Endothelial cell of umbilical vein (primary cell): Measurements from ENCODE around the gene RNH1. TPM values are rescaled to one million over a fixed set of nuclear protein-coding genes. Genes with fewer than 3 reads are reported as not detected.

ENCODE experiments used
- BruUV-seq: library from RNA; stranded (reverse); fragments of 400-500 nt; replicated peaks from 2 replicates; lab custom pipeline; 2021; lab: Mats Ljungman, UMichigan
- CTCF ChIA-PET: fragments of 300-600, 350-600 bp; sonication (Branson Sonifier 250); formaldehyde crosslinking; loops from one replicate; lab custom pipeline; 2021; ENCODE audit warnings: antibody characterized with exemption, inconsistent platforms; lab: Charles Lee
- POLR2A ChIA-PET: fragments of 300-600, 350-600 bp; sonication (Branson Sonifier 250); formaldehyde crosslinking; loops from one replicate; lab custom pipeline; 2021; ENCODE audit warnings: antibody characterized with exemption, inconsistent platforms; lab: Charles Lee
- DNase-seq: peaks from one replicate; pipeline ENCODE4 v3.0.0-alpha.2; 2011; ENCODE audit warnings: low read depth, low spot score
- FAIRE-seq: peaks from 2 replicates; lab custom pipeline; 2011; peaks lifted over from hg19 to GRCh38; lab: Jason Lieb, UNC
- H2AFZ ChIP-seq: 2 replicates; pipeline ENCODE4 v1.6.0; 2012; ENCODE audit warnings: low read depth, low read length, control low read depth, inconsistent platforms
- H3K27ac ChIP-seq: 2 replicates; pipeline ENCODE4 v1.5.1; 2011; ENCODE audit warnings: low read depth, mild to moderate bottlenecking, control low read depth, low read length, moderate library complexity; ENCODE audit not compliant: insufficient read depth
- H3K27me3 ChIP-seq, 2 experiments: 2 replicates each; pipeline versions ENCODE4 v1.6.0 to v1.6.1; 2011; ENCODE audit warnings: low read length in 2 of 2, mixed read lengths in 1 of 2; ENCODE audit not compliant: control insufficient read depth in 2 of 2, insufficient read depth in 2 of 2
- H3K36me3 ChIP-seq, 2 experiments: 2 replicates in 1 of 2; 3 replicates in 1 of 2; pipeline ENCODE4 v1.5.1; 2011; ENCODE audit warnings: low read length in 2 of 2, mild to moderate bottlenecking in 1 of 2, moderate library complexity in 1 of 2; ENCODE audit not compliant: control insufficient read depth in 2 of 2, insufficient read depth in 2 of 2; ENCODE audit errors: extremely low read depth in 1 of 2
- H3K4me1 ChIP-seq: 3 replicates; pipeline ENCODE4 v1.5.1; 2011; ENCODE audit warnings: mild to moderate bottlenecking, low read length; ENCODE audit not compliant: control insufficient read depth, insufficient read depth; ENCODE audit errors: extremely low read depth
- H3K4me2 ChIP-seq: 2 replicates; pipeline ENCODE4 v1.6.1; 2011; ENCODE audit warnings: low read length, control low read depth, mixed read lengths; ENCODE audit not compliant: insufficient read depth
- H3K4me3 ChIP-seq, 3 experiments: fragments of 200-600 bp in 1 of 3; sonication (generic), shearing (Covaris generic) in 1 of 3; replicated peaks in 1 of 3; 2 replicates each; pipeline ENCODE4 v1.5.1; 2011 to 2016; ENCODE audit warnings: control low read depth in 3 of 3, low read length in 3 of 3, mild to moderate bottlenecking in 2 of 3, inconsistent platforms in 1 of 3, low read depth in 1 of 3, moderate library complexity in 1 of 3; ENCODE audit not compliant: insufficient read depth in 1 of 3
- H3K79me2 ChIP-seq: 2 replicates; pipeline ENCODE4 v1.6.0; 2012; ENCODE audit warnings: low read length, inconsistent platforms; ENCODE audit not compliant: control insufficient read depth, insufficient read depth
- H3K9ac ChIP-seq: replicated peaks from 2 replicates; pipeline ENCODE3; 2011; ENCODE audit warnings: low read length, control low read depth; ENCODE audit not compliant: insufficient read depth; ENCODE audit errors: extremely low read depth
- H3K9me1 ChIP-seq: replicated peaks from 3 replicates; pipeline ENCODE4 v1.6.0; 2011; ENCODE audit warnings: mild to moderate bottlenecking, low read length; ENCODE audit not compliant: control insufficient read depth, insufficient read depth; ENCODE audit errors: extremely low read depth
- H3K9me3 ChIP-seq: replicated peaks from 2 replicates; pipeline ENCODE4 v1.5.1; 2012; ENCODE audit warnings: low read length, inconsistent platforms; ENCODE audit not compliant: control insufficient read depth, insufficient read depth
- H4K20me1 ChIP-seq: replicated peaks from 2 replicates; pipeline ENCODE3; 2011; ENCODE audit warnings: mild to moderate bottlenecking, low read length; ENCODE audit not compliant: control insufficient read depth, insufficient read depth; ENCODE audit errors: extremely low read depth
- EZH2 ChIP-seq: IDR thresholded peaks from 2 replicates; pipeline ENCODE4 v1.6.1; 2012; ENCODE audit warnings: borderline replicate concordance, low read depth, mild to moderate bottlenecking, moderate library complexity, low read length, inconsistent platforms; ENCODE audit not compliant: severe bottlenecking
- FOS ChIP-seq: IDR thresholded peaks from 2 replicates; pipeline ENCODE4 v1.6.1; 2011; ENCODE audit warnings: mild to moderate bottlenecking, low read length, moderate library complexity, borderline replicate concordance; ENCODE audit not compliant: insufficient read depth
- GATA2 ChIP-seq: IDR thresholded peaks from 2 replicates; pipeline ENCODE4 v1.7.0; 2011; ENCODE audit warnings: low read depth, mild to moderate bottlenecking, moderate library complexity, mixed read lengths, low read length; ENCODE audit not compliant: insufficient read length, insufficient read depth
- JUN ChIP-seq: IDR thresholded peaks from 2 replicates; pipeline ENCODE4 v1.6.1; 2011; ENCODE audit warnings: borderline replicate concordance, low read depth; ENCODE audit not compliant: insufficient read length, insufficient read depth
- MAX ChIP-seq: IDR thresholded peaks from 2 replicates; pipeline ENCODE4 v1.6.1; 2011; ENCODE audit not compliant: insufficient read depth, insufficient read length
- MYC ChIP-seq: IDR thresholded peaks from one replicate; pipeline ENCODE4 v1.6.1; 2011; ENCODE audit warnings: mild to moderate bottlenecking, low read depth, low read length
- POLR2A ChIP-seq: IDR thresholded peaks from 2 replicates; pipeline ENCODE4 v1.6.1; 2012; ENCODE audit warnings: low read depth, mild to moderate bottlenecking, control low read depth, low read length
- POLR2AphosphoS5 ChIP-seq: IDR thresholded peaks from 2 replicates; pipeline ENCODE4 v1.6.1; 2012; ENCODE audit warnings: low read depth, mild to moderate bottlenecking, control low read depth, low read length, moderate library complexity; ENCODE audit not compliant: insufficient read depth
- dilution Hi-C: fragments of 300-500 bp; cut with MboI; formaldehyde crosslinking; loops from one replicate; pipeline ENCODE4 v1.15.0; 2019; ENCODE audit warnings: low sequenced_read_pairs; ENCODE audit not compliant: extremely low pct_ligation_motif_present
- intact Hi-C: fragments of 100-400 bp; cut with micrococcal nuclease; formaldehyde crosslinking; loops from one replicate; pipeline ENCODE4 v1.10.0; 2022
- polyA plus RNA-seq, 4 experiments: library from polyadenylated mRNA; depleted of rRNA in 3 of 4; stranded (reverse) in 3 of 4; unstranded in 1 of 4; fragments of >200 nt; gene quantifications; 2 replicates each; pipeline versions ENCODE4 v1.2.1 to v1.2.3, GENCODE V29; 2011 to 2012; ENCODE audit warnings: missing spikeins in 1 of 4
- total RNA-seq: library from RNA; stranded (reverse); gene quantifications from 2 replicates; pipeline ENCODE4 v1.2.3, GENCODE V29; 2021
- TF ChIP-seq, protein P1 (sequence below), 2 donors: IDR thresholded peaks; 1 replicate in 1 of 2; 2 replicates in 1 of 2; pipeline ENCODE4 v1.5.1; 2011; ENCODE audit warnings: low read length in 2 of 2, mild to moderate bottlenecking in 2 of 2, moderate library complexity in 2 of 2, control low read depth in 1 of 2, inconsistent platforms in 1 of 2, low read depth in 1 of 2; ENCODE audit not compliant: insufficient read depth in 1 of 2; ENCODE audit errors: extremely low read depth in 1 of 2

The RNH1 gene
- total and polyA plus RNA-seq, 2 donors (not counting 3 experiments of a cell fraction or from before 2014, with no cell fraction given) = 144 to 198 TPM

GRCh38 chr11:533586-534395 is 26.7 kb upstream of the RNH1 start:
- Histone ChIP-seq H3K4me3 (peak overlapping the region in 1 of 3 experiments; percentile 74), H3K27ac (no peak overlapping the region), H2AFZ (no peak overlapping the region), H3K4me2 (no peak overlapping the region), H4K20me1 (no peaks in the 10 kb centered on the region), H3K4me1 (peaks cover 7% of the 10 kb centered on the region), H3K36me3 (peaks cover 4 to 18% of the 10 kb centered on the region in 2 experiments), H3K79me2 (peaks cover 16% of the 10 kb centered on the region), H3K9ac (no peak overlapping the region), H3K27me3 (no peaks in the 10 kb centered on the region), H3K9me3 (no peaks in the 10 kb centered on the region), H3K9me1 (no peaks in the 10 kb centered on the region)
- BruUV-seq = TSS peak; percentile 30
- CTCF ChIA-PET = no interaction called here
- DNase-seq = no peak
- no peak for TF ChIP-seq POLR2A
- dilution Hi-C loops (no loop called here), intact Hi-C loops (loop anchor here (2.0 kb wide), 1 partner anchor 15 kb away; no protein-coding TSS in a partner anchor)
- POLR2A ChIA-PET = no interaction called here
- FAIRE-seq = no peak

DNA sequence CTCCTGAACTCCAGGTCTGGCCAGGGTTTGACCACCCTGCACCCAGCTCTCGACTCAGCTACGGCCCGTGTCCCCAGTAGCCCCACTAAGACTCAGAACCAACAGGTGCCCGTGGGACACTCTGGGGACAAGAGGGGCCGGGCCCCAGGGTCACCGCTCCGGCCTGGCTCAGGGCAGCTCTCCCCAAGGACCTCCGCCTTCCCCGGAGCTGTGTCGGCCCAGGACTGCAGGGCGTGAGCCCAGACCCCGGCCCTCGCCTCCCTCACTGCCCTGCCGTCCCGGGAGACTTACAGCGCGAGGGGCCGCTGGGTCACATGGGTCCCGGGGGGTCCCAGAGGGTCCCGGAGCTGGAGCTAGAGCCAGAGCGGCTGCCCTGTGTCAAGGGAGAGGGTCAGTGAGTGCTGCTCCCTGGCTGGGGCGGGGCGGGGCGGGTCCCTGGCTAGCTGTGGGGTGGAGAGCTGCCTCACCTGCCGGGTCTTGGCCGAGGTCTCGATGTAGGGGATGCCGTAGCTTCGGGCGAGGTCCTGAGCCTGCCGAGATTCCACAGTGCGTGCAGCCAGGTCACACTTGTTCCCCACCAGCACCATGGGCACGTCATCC is 26.0 kb upstream of the RNH1 start:
- peaks cover 4 to 18% of the 10 kb centered on the region in 2 experiments for H3K36me3 ChIP-seq
- ChIA-PET CTCF (no interaction called here), POLR2A (no interaction called here)
- no peaks in the 10 kb centered on the region for H4K20me1 ChIP-seq
- H3K79me2 ChIP-seq = peaks cover 16% of the 10 kb centered on the region
- no peak overlapping the region for H3K27ac ChIP-seq
- FAIRE-seq (no peak), DNase-seq (no peak)
- TF ChIP-seq POLR2AphosphoS5 (no peak), FOS (no peak), MYC (no peak), GATA2 (no peak), MAX (no peak), JUN (no peak), EZH2 (no peak), POLR2A (no peak)
- TF ChIP-seq, protein P1, sequence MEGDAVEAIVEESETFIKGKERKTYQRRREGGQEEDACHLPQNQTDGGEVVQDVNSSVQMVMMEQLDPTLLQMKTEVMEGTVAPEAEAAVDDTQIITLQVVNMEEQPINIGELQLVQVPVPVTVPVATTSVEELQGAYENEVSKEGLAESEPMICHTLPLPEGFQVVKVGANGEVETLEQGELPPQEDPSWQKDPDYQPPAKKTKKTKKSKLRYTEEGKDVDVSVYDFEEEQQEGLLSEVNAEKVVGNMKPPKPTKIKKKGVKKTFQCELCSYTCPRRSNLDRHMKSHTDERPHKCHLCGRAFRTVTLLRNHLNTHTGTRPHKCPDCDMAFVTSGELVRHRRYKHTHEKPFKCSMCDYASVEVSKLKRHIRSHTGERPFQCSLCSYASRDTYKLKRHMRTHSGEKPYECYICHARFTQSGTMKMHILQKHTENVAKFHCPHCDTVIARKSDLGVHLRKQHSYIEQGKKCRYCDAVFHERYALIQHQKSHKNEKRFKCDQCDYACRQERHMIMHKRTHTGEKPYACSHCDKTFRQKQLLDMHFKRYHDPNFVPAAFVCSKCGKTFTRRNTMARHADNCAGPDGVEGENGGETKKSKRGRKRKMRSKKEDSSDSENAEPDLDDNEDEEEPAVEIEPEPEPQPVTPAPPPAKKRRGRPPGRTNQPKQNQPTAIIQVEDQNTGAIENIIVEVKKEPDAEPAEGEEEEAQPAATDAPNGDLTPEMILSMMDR (IDR thresholded peaks at IDR 0.05; ENCODE audit: extremely low read depth in 1 of 2, insufficient read depth in 1 of 2, low read depth in 1 of 2, low read length in 2 of 2) = no peak
- H3K4me1 ChIP-seq = peaks cover 7% of the 10 kb centered on the region
- no TSS peak for BruUV-seq
- H3K9me1 ChIP-seq = no peaks in the 10 kb centered on the region
- intact Hi-C loops (no loop called here), dilution Hi-C loops (no loop called here)
- H3K27me3 ChIP-seq = no peaks in the 10 kb centered on the region
- no peak overlapping the region for H3K4me3 ChIP-seq
- H3K4me2 ChIP-seq = no peak overlapping the region
- H2AFZ ChIP-seq = no peak overlapping the region
- no peak overlapping the region for H3K9ac ChIP-seq
- H3K9me3 ChIP-seq = no peaks in the 10 kb centered on the region
